LNCaP clone FGC (cell line): ENCODE data around the gene VAV2.

Experiments used
- DNase-seq: peaks from one replicate; pipeline ENCODE4 v3.0.0-alpha.2; 2011; ENCODE audit warnings: low read depth
- H3K4me3 ChIP-seq: 2 replicates; pipeline ENCODE4 v1.5.1; 2011; ENCODE audit warnings: mild to moderate bottlenecking, low read depth, low read length, control low read depth
- CTCF ChIP-seq: IDR thresholded peaks from 2 replicates; pipeline ENCODE4 v1.5.1; 2012; ENCODE audit warnings: mild to moderate bottlenecking; ENCODE audit not compliant: control insufficient read depth, insufficient read depth; ENCODE audit errors: extremely low read depth

Gene VAV2

GRCh38 chr9:133779081-133779480, 213.0 kb downstream of the VAV2 start:
- no peak for DNase-seq
- no peak for TF ChIP-seq CTCF

GRCh38 chr9:133778336-133779013, 213.6 kb downstream of the VAV2 start:
- no peak overlapping the region for H3K4me3 ChIP-seq
- no peak for DNase-seq
- TF ChIP-seq CTCF = no peak

More at GRCh38 chr9:133779081-133779480, 213.0 kb downstream of the VAV2 start:
- H3K4me3 ChIP-seq = no peak overlapping the region

- DNase-seq = no peak
- TF ChIP-seq CTCF = no peak
- no peak overlapping the region for H3K4me3 ChIP-seq
Observed at GRCh38 chr9:133777871-133778270, 214.3 kb downstream of the VAV2 start.

- no peak for TF ChIP-seq CTCF
- H3K4me3 ChIP-seq = no peak overlapping the region
- DNase-seq = no peak
Observed at GRCh38 chr9:133777068-133777791, 214.9 kb downstream of the VAV2 start.

- no peak for TF ChIP-seq CTCF
- no peak overlapping the region for H3K4me3 ChIP-seq
- no peak for DNase-seq
Observed at GRCh38 chr9:133775951-133776905, 215.9 kb downstream of the VAV2 start.

GRCh38 chr9:133775291-133775690, 216.8 kb downstream of the VAV2 start:
- no peak overlapping the region for H3K4me3 ChIP-seq
- DNase-seq = no peak
- TF ChIP-seq CTCF = no peak
